ENCODE data around the gene C16orf46.

The C16orf46 gene

GRCh38 chr16:81018496-81018895 lies 58.5 kb downstream of the C16orf46 start:
- Histone ChIP-seq H3K79me2 (ENCODE audit: insufficient read depth, low read length) (peaks cover 8% of the 10 kb centered on the region; the same call in 1 of the 2 replicates), H3K27ac (ENCODE audit: low read length) (no peak overlapping the region), H3K4me2 (ENCODE audit: insufficient read depth, low read length) (no peak overlapping the region), H3K27me3 (ENCODE audit: insufficient read depth, low read length, poor library complexity) (no peaks in the 10 kb centered on the region), H3K4me1 (ENCODE audit: insufficient read depth, low read length) (no peaks in the 10 kb centered on the region), H2AFZ (ENCODE audit: low read depth, low read length) (no peak overlapping the region), H3K4me3 (ENCODE audit: low read depth in 1 of 2, low read length in 2 of 2) (no peak overlapping the region), H4K20me1 (ENCODE audit: insufficient read depth, low read length) (peaks cover 16% of the 10 kb centered on the region; the same call in 1 of the 2 replicates), H3K36me3 (ENCODE audit: insufficient read depth, low read length) (peaks cover 100% of the 10 kb centered on the region), H3K9ac (ENCODE audit: low read depth, low read length) (no peak overlapping the region), H3K9me3 (ENCODE audit: insufficient read depth, low read length, severe bottlenecking) (no peaks in the 10 kb centered on the region)
- ATAC-seq (ENCODE audit: insufficient read depth, low read depth) (no peak), DNase-seq (no peak)
- TF ChIP-seq, protein P1, sequence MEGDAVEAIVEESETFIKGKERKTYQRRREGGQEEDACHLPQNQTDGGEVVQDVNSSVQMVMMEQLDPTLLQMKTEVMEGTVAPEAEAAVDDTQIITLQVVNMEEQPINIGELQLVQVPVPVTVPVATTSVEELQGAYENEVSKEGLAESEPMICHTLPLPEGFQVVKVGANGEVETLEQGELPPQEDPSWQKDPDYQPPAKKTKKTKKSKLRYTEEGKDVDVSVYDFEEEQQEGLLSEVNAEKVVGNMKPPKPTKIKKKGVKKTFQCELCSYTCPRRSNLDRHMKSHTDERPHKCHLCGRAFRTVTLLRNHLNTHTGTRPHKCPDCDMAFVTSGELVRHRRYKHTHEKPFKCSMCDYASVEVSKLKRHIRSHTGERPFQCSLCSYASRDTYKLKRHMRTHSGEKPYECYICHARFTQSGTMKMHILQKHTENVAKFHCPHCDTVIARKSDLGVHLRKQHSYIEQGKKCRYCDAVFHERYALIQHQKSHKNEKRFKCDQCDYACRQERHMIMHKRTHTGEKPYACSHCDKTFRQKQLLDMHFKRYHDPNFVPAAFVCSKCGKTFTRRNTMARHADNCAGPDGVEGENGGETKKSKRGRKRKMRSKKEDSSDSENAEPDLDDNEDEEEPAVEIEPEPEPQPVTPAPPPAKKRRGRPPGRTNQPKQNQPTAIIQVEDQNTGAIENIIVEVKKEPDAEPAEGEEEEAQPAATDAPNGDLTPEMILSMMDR (IDR thresholded peaks at IDR 0.05; ENCODE audit: borderline replicate concordance, extremely low read depth, low read length, poor library complexity, severe bottlenecking), result no peak
- no peak for TF ChIP-seq EZH2 (IDR thresholded peaks at IDR 0.05; ENCODE audit: borderline replicate concordance, low read depth, low read length, severe bottlenecking)

GRCh38 chr16:81014672-81015071 lies 62.4 kb downstream of the C16orf46 start:
- DNase-seq, result no peak
- no peak overlapping the region for H3K4me3 ChIP-seq (ENCODE audit: low read depth in 1 of 2, low read length in 2 of 2)
- peaks cover 100% of the 10 kb centered on the region for H3K36me3 ChIP-seq (ENCODE audit: insufficient read depth, low read length)
- no peak overlapping the region for H2AFZ ChIP-seq (ENCODE audit: low read depth, low read length)
- peaks cover 44% of the 10 kb centered on the region for H3K79me2 ChIP-seq (ENCODE audit: insufficient read depth, low read length)
- no peak overlapping the region for H3K9ac ChIP-seq (ENCODE audit: low read depth, low read length)
- no peak for ATAC-seq (ENCODE audit: insufficient read depth, low read depth)
- peaks cover 40% of the 10 kb centered on the region for H4K20me1 ChIP-seq (ENCODE audit: insufficient read depth, low read length)
- H3K27ac ChIP-seq (ENCODE audit: low read length), result no peak overlapping the region
- no peaks in the 10 kb centered on the region for H3K9me3 ChIP-seq (ENCODE audit: insufficient read depth, low read length, severe bottlenecking)
- H3K27me3 ChIP-seq (ENCODE audit: insufficient read depth, low read length, poor library complexity), result no peaks in the 10 kb centered on the region
- no peak overlapping the region for H3K4me2 ChIP-seq (ENCODE audit: insufficient read depth, low read length)
- TF ChIP-seq, protein P1 (IDR thresholded peaks at IDR 0.05; ENCODE audit: borderline replicate concordance, extremely low read depth, low read length, poor library complexity, severe bottlenecking), result no peak
- no peak for TF ChIP-seq EZH2 (IDR thresholded peaks at IDR 0.05; ENCODE audit: borderline replicate concordance, low read depth, low read length, severe bottlenecking)
- H3K4me1 ChIP-seq (ENCODE audit: insufficient read depth, low read length), result peaks cover 5% of the 10 kb centered on the region

DNA sequence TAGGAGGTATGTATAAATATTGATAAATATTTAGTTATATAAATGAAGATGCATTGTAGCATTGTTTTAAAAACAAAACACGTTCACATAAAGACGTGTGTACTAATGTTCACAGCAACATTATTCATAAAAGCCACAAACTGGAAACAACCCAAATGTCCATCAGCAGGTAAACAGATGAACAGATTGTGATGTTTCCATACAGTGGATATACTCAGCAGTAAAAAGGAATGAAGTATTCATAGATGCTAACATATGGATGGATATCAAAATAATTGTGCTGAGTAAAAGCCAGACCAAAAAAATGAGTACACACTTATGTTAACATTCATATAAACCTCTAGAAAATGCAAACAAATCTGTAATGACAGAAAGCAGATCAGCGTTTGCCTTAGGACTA lies 64.1 kb downstream of the C16orf46 start:
- Histone ChIP-seq H3K79me2 (ENCODE audit: insufficient read depth, low read length) (peaks cover 61% of the 10 kb centered on the region), H3K36me3 (ENCODE audit: insufficient read depth, low read length) (peaks cover 96% of the 10 kb centered on the region), H3K27me3 (ENCODE audit: insufficient read depth, low read length, poor library complexity) (no peaks in the 10 kb centered on the region), H3K9ac (ENCODE audit: low read depth, low read length) (no peak overlapping the region), H3K4me3 (ENCODE audit: low read depth in 1 of 2, low read length in 2 of 2) (no peak overlapping the region), H2AFZ (ENCODE audit: low read depth, low read length) (no peak overlapping the region), H4K20me1 (ENCODE audit: insufficient read depth, low read length) (peaks cover 57% of the 10 kb centered on the region), H3K27ac (ENCODE audit: low read length) (no peak overlapping the region), H3K9me3 (ENCODE audit: insufficient read depth, low read length, severe bottlenecking) (no peaks in the 10 kb centered on the region), H3K4me2 (ENCODE audit: insufficient read depth, low read length) (no peak overlapping the region), H3K4me1 (ENCODE audit: insufficient read depth, low read length) (peaks cover 22% of the 10 kb centered on the region)
- ATAC-seq (ENCODE audit: insufficient read depth, low read depth) (no peak), DNase-seq (no peak)
- TF ChIP-seq EZH2 (IDR thresholded peaks at IDR 0.05; ENCODE audit: borderline replicate concordance, low read depth, low read length, severe bottlenecking), result no peak
- TF ChIP-seq, protein P1 (IDR thresholded peaks at IDR 0.05; ENCODE audit: borderline replicate concordance, extremely low read depth, low read length, poor library complexity, severe bottlenecking), result no peak
